GOT3 (cell line): ENCODE results near the gene RAMP1.

Experiments used
- DNase-seq: peaks from one replicate; lab custom pipeline; 2025; ENCODE audit warnings: mixed read lengths; lab: John Stamatoyannopoulos, UW

RAMP1 gene

DNA sequence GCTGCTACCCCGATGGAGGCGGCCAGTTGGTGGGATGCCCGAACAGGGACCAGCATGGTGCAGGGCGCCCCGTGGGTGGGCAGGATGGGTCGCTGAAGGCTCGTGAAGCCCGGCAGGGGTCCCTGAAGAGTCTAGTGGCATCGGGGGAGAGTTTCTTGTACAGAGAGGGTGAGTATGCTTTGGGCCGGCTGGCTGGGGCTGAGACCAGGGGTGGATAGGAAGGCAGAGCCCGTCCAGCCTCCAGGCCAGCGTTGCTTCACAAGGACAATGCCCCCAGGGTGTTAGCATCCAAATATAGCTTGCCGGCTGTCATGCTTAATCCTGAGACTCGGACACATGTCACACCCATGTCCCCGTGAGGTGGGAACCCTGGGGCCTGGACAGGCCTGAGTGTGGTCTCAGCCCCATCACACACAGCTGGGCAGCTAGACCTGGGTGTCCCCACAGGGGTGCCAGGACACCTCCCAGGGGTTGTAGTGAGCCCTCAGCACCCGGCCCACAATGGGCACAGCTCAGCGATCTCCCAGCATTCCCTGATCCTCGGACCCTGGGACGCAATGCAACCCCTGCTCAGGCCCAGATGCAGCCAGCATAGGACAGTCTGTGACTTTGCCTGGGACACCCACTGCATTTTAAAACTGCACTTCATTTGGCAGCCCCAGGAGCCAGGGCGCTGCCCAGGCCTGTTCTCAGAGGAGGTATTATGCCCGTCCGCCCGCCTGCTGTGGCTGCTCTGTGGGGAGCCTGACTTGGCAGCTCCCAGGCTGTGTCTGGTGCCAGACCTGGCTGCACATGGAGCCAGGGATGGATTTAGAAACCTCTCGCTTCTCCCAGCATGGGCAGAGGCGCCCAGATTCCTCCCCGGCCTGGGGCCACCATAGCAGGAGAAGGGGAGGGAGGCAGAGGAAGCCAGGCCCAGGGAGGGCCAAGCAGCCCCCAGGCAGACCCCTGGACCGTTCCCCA, 36.4 kb downstream of the RAMP1 start:
- DNase-seq, result no peak

DNA sequence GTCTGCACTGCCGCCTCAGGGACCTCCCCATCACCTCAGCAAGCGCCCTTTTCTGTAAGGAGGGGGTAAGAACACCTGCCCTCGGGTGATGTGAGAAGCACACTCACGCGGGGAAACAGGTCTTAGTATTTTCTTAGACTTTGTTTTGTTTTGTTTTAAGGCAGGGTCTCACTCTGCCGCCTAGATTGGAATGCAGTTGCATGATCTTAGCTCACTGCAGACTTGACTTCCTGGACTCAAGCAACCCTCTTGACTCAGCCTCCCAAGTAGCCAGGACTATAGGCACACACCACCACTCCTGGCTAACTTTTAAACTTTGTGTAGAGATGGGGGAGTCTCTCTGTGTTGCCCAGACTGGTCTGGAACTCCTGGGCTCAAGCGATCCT, 37.1 kb downstream of the RAMP1 start:
- no peak for DNase-seq

DNA sequence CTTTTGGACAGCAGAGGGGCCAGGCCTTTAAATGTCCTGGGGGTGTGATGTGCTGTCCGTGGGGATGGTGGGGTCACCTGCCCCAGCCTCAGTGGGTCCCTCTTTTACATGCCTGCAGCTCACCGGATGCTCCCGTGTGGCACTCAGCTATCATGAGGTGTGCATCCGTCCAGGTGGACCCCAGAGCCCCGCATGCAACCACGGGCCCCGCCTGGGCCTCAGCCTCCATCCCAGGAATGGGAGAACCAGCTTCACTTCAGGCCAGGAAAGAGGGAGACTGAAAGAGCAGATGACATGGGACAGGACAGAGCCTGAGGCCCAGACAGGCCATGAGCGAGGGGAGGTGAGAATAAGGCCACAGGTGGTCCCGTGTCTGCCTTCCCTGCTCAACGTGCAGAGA, 37.5 kb downstream of the RAMP1 start:
- DNase-seq, result no peak

DNA sequence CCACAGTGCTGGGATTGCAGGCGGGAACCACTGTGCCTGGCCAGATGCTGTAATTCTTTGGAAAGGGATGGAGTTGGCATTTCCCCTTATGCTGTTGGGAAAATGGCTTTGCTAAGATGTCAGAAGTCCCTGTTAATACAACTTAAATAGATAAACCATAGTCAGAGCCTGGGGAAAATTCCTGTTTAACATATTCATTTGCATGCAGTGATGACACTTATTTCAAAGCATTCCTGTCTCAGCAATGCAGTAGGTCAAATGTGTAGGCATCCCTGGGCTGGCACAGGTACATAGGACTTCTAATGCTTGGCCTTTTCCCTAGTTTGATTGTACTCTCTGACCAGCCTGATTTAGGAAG, 38.6 kb downstream of the RAMP1 start:
- no peak for DNase-seq

DNA sequence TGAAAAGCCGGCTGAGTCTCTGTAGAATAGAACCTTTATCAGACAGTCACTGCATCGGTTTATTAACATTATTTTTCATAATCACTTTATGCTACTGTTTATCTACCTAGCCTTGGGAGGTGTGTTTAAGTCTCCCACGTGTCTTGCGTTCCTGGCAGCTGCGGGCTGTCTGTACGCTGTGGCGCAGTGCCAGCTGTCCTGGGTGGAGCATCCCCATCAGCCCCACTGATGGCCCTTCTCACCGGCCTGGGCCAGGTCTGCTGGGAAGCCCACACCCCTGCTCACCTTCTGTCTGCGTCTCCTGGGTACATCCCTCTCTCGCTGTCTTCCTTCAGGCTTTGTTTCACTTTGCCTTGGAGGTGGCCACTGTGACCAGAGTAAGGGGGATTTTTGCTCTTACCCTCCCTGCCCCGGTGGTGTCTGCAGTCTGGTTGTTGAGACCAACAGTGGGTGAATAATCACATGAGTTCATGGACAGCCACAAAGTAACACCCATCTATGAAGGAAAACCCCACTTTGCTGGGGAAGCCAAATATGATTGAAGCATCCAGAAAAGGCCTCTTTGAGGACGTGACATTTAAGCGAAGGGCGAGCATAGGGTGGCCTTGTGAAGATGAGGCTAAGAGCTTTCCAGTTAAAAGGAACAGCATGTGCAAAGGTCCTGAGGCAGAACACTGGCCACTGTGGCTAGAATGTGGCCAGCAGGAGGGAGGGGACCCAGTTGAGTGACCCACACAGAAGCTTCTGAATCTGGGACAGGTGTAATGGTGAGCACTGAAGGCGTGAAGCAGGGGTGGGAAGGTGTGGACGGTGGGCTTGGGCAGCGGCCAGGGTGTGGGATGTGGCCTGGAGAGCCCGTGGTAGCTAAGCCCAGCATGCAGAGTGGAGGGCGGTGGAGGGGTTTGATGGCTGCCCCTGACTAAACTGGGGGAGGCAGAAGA, 41.7 kb downstream of the RAMP1 start:
- DNase-seq, result no peak

DNA sequence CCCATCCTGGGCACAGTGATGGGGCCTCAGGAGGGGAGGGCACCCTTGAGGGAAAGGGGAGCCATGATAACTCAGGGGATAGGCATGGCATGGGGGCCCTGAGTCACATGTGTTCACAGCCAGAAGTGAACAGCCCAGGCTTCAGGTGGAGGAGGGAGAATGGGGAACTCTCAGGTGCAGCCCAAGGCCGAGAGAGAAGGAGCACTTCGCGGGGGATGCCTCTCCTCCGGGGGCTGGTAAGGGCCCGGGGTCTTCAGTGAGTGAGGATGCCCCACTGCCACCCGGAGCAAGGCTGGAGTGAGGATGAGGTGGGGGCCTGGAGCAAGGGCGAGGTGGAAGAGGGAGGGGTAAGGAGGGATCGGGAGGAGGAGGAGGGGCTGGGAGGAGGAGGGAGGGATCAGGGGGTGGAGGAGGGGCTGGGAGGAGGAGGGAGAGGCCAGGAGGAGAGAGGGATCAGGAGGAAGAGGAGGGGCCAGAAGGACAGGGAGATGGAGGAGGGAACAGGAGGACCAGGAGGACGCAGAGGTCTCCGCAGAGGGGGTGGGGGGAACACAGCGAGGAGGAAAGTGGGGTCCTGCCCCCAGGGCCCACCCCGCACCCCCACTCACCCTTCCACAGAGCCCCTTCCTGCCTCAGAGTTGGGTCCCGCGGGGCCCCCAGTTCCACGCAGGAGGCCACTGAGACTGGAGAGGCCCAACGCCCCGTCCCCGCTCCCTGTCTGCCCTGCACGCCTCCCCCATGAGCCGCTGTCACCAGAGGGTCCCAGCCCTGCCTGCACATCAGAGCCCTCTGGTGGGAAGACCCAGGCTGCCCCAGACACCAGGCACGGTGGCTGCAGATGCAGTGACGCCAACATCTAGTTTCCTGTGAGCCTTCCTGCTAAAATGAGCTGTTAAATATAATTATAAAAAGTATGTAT, 42.8 kb downstream of the RAMP1 start:
- DNase-seq, result no peak

DNA sequence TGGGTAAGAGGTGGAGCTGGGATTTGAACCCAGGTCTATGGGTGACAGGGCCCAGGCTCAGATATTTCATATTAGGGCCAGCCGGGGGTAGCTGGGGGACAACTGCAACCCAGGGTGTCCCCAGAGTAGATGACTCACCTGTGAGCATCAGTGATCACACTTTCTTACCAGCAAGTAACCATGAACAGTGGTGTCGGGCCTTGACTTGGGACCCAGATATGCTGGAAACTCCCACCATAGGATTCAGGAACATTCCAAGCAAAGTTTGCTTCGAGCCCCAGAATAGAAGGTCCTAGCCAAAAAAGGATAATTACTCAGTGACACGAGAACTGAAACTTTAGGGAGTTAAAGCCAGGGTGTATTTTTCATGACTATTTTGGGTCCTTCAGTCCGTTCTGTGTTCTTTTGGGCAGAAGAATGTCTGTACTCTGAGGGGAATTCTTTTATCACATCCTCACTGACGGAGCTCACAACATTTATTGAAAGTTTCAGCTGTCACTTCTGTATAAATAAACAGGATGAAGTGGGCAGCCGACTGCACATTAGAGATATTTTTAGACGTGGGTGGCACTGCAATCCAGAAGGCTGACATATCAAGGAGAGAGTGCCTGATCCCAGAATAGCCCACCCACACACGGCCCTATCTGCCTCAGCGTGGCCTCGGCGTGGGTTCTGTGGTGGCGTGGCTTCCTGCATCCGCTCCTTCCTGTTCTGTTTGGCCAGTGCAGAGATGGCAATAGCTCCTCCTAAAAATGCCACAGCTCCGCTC, 45.6 kb downstream of the RAMP1 start:
- no peak for DNase-seq

DNA sequence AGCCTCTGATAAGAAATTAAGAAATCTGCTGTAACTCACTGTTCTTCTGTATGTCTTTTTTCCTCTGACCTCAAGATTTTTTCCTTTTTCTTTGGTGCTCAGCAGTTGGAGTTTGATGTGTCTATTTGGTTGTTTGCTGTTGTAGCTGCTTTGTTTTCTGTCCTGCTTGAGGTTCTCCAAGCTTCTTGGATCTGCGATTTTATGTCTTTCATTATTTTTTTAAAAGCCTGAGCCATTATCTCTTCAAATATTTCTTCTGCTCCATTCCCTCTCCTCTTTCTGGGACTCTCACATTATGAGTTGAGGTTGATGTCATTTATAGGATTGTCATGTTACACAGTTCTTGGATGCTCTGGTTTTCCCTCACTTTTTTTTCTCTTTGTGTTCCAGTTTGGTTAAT, 47.7 kb downstream of the RAMP1 start:
- DNase-seq, result no peak

DNA sequence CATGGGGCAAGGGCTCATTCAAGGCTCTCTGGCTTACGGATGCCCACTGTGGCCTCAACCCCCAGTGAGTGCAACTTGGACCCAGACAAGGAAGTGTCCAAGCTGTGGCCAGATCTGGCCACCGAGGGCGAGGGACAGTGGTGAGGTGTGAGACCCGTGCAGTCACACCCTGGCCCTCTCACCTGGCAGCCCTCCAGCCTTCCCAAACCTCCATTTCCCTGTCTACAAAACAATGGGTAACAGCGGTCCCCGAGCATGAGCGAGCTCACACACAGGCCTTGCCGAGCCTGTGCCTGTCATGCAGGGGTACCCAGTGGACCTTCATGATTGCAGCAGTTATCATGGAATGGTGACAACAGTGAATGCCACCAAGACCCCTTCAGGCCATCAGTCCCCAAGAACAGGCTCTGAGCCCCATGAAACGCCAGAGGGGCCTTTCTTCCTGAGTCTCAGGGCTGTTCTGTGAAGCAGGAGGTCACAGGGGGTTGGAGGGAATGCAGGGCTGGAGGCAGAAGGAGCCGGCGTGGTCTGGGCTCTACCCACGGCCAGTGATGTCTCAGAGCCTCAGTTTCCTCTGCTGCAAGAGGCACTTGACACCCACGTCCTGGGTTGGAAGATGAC, 49.8 kb downstream of the RAMP1 start:
- no peak for DNase-seq

DNA sequence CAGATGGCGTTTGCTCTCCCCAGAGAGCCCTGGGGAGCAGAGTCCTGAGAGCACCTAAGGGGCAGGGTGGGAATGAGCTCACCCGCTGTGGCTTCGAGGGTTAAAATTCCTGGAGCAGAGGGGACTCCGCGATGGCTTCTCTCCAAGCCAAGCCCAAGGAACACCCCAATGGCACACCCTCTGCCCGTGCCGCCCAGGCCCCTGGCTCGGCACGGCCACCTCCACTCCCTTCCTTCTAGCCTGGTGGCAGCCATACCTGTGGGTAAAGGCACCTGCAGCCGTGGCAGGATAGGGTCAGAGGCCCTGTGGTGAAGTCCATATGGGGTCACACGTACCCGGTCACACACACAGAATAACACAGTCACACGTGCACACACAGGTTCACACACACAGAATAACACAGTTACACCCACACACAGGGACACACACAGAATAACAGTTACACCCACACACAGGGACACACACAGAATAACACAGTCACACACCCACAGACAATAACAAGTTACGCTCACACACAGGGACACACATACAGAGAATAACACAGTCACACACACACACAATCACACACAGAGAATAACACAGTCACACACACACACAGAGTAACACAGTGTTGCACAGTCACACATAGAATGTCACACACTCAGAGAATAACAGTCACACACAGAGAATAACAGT, 50.5 kb downstream of the RAMP1 start:
- no peak for DNase-seq

DNA sequence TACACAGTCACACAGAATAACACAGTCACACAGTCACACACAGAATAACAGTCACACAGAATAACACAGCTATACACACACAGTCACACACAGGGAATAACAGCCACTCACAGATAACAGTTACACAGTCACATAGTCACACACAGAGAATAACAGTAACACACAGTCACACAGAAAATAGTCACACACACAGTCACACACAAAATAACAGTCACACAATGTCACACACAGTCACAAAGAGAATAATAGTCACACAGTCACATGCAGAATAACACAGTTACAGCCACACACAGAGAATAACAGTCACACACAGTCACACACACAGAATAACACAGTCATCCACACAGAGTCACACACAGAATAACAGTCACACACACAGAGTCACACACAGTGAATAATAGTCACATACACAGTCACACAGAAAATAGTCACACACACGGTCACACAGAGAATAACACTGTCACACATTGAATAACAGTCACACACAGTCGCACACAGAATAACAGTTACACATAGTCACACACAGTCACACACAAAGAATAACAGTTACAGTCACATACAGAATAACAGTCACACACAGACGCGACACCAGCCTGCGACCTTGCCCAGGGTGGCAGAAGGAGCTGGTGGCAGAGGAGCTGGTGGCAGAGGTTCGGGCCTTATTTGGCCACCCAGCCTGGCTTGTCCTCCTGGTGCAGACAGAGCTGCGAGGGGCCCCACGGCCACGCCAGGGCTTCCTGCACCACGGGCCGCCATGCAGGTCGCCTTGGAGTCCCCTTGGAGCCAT, 51.3 kb downstream of the RAMP1 start:
- DNase-seq, result no peak

DNA sequence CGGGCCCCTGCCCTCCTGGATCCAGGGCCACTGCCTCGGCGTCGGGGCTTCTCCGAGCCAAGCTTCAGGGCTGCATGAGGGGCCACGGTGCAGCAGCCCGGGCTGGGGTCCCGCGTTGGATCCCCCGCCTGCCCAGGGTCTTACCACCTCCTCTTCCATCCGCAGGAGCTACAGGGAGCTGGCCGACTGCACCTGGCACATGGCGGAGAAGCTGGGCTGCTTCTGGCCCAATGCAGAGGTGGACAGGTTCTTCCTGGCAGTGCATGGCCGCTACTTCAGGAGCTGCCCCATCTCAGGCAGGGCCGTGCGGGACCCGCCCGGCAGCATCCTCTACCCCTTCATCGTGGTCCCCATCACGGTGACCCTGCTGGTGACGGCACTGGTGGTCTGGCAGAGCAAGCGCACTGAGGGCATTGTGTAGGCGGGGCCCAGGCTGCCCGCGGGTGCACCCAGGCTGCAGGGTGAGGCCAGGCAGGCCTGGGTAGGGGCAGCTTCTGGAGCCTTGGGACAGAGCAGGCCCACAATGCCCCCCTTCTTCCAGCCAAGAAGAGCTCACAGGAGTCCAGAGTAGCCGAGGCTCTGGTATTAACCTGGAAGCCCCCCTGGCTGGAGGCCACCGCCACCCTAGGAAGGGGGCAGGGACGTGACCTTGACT, 52.1 kb downstream of the RAMP1 start:
- no peak for DNase-seq

DNA sequence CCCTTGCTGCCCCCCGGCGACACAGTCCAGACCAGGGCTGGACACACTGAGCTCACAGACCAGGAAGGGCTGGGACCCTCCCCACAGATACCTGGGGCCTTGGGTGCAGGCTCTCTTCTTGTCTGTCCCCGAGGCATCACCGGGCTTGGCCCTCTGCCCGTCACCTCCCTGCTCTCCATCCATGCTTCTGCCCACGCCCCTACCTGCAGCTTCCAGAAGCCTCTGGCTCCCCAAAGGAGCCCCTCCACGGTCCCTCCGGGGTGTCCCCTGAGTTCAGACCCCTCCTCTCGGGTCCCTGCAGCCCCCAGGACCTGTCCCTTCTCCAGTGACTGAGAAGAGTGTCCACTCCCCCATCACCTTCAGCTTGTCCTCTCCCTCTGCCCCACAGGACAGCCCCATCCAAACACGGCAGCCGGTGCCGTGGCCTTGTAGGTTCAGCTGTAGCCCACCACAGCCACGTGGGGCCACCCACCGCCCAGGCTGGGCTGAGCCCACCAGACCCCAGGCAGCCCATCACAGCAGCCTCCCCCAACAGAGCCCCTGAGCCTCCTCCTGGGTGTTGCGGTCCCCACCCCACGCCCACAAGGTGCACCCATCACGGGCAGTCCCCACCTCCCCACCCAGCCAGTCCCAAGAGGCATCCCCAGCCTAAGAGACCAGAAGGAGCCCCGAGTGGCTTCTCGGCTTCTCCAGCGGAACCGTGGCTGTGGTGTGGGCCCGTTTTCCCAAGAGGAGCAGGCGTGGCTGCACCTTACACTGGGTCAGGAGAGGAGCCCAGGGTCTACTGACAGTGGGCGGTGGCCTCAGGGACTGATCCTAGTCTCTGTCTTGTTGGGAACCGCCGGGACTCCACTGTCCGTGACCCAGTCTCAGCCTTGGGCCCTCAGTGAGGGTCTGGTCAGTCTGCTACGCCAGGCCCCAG, 53.1 kb downstream of the RAMP1 start:
- DNase-seq, result no peak

DNA sequence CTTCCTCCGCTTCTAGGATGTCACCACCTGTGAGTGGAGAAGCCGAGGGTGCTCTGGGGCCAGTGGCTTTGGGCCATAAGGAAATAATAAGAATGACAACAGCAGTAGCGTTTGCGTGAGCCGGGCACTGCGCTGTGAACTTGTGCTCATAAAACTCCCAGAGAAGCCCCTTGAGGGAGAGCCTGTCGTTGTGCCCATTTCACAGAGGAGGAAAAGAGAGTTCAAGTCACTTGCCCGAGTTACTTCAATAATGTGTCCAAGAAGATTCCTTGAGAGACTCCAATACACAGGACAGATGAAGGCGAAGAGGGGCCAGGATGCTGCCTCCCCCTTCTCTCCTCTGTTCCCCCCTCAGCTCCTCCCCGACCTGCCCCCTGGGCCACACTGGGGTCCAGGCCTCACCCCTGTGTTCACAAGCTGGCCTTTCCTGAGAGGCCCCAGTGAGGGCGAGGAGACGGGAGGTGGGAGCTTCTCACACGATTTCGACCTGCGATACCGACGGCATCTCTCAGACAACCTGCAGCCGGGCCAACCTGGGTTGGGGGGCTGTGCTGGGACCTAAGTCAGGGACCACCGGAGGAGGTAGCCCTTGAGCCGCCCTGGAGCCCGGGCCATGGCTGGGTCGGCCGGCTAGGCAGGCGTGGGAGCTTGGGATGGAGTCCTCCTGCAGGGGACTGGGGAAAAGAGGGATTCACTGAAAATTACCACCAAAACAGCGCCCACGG, 53.9 kb downstream of the RAMP1 start:
- no peak for DNase-seq

DNA sequence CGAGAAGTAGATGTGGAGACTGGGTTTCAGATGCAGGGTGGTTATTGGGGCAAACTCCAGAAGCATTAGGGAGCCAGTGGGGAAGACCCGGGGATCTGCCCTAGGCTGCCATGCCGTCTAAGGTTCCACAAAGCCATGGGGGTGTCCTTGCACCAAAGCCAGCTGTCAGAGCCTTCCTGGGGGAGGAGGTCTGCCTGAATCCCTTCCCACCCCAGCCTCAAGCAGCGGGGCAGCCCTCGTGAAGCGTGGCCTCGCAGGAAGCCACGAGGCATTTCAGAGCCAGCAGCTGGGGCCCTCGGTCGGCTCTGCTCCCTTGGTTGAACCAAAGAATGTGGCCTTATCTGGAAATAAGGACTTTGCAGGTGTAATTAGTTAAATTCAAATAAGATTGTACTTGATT, 56.2 kb downstream of the RAMP1 start:
- DNase-seq, result no peak

DNA sequence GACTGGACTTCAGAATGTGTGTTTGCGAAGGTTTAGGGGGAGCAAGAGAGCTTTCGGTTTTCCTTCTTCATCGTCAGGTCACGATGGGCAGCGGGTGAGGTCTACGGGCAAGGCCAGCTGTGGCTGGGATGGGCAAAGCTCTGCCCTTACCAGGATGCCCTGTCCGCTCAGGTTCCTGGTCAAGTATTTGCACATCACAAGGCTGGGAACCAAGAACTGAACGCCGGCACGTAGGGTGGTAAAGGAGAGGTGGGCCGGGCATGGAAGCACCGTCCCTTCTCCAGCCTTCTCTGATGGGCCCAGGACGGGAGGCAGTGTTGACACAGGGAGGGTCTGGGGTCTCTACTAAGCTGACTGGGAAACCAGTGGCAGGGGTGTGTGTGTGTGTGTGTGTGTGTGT, 56.9 kb downstream of the RAMP1 start:
- no peak for DNase-seq
